ENCODE data around the gene GORASP1.

DNA sequence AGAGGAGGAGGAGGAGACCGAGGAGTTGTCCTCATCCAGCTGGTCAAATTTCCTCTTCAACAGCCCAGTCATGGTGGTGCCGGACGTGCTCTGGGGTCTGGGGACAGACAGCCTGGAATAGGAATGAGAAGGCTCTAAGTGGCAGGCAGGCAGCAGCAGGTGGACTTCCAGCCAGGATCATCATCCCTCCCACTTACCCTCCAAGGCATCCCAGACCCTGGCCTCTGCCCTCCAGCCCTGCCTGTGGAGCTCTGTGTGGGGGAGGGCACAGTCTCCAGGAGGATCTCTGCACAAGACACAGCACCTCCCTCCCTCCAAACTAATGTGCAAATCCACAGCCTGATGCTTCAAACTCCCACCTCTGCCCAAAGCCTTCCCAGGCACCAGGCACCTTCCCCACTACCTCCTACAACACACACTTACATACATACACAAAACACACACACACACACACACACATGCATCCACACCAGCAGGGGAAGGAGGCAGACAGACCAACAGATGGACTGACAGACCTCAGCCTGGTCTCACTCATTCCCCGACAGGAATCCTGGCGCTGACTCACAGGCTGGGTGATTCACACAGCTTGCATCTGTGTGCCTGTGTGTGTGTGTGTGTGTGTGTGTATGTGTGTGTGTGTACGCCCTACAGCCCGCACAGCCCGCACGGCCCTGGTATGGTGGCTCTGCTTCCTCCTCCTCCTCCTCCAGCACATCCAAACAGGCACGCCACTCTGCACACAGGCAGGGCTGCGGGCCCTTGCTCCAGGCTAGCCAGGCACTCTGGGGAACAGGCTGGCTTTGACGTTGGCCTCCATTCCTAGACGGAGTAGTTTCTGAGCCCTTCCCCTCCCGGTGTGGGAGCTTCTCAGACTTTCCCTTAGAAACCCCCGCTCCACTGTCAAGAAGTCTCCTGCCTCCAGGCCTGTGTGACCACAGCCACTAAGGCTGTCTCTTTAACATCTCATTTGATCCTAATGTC lies 39.5 kb upstream of the GORASP1 start:
- TF ChIP-seq, protein P1, sequence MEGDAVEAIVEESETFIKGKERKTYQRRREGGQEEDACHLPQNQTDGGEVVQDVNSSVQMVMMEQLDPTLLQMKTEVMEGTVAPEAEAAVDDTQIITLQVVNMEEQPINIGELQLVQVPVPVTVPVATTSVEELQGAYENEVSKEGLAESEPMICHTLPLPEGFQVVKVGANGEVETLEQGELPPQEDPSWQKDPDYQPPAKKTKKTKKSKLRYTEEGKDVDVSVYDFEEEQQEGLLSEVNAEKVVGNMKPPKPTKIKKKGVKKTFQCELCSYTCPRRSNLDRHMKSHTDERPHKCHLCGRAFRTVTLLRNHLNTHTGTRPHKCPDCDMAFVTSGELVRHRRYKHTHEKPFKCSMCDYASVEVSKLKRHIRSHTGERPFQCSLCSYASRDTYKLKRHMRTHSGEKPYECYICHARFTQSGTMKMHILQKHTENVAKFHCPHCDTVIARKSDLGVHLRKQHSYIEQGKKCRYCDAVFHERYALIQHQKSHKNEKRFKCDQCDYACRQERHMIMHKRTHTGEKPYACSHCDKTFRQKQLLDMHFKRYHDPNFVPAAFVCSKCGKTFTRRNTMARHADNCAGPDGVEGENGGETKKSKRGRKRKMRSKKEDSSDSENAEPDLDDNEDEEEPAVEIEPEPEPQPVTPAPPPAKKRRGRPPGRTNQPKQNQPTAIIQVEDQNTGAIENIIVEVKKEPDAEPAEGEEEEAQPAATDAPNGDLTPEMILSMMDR (conservative IDR thresholded peaks at IDR 0.05 in 1 of 2, IDR thresholded peaks at IDR 0.05 in 1 of 2; ENCODE audit: low read depth in 1 of 2, low read length in 2 of 2) = no peak
- no peak for TF ChIP-seq EZH2 (IDR thresholded peaks at IDR 0.05; ENCODE audit: low read length, missing control alignments)

Measured in fibroblast of lung (primary cell).